HEK293 (cell line): ENCODE results near the gene DCHS1.

Experiments used
- CTCF ChIA-PET: fragments of 350-600 bp; formaldehyde crosslinking; extraction: SDS; loops from one replicate; lab custom pipeline; 2021; ENCODE audit warnings: antibody characterized with exemption; lab: Yijun Ruan, JAX
- POLR2A ChIA-PET: fragments of 300-600 bp; formaldehyde crosslinking; extraction: SDS; loops from one replicate; lab custom pipeline; 2020; ENCODE audit warnings: antibody characterized with exemption, inconsistent platforms; lab: Yijun Ruan, JAX
- H3K27ac ChIP-seq: fragments of 200-500 bp; sonication (Bioruptor generic); 2 replicates; pipeline ENCODE4 v1.5.1; 2014; ENCODE audit warnings: low read depth, low read length, control low read depth, inconsistent platforms; ENCODE audit errors: extremely low read depth
- H3K36me3 ChIP-seq, 2 experiments: fragments of 200-500 bp in 1 of 2; sonication (Bioruptor generic) in 1 of 2; 1 replicate in 1 of 2; 2 replicates in 1 of 2; pipeline ENCODE4 v1.5.1; 2014 to 2017; ENCODE audit warnings: inconsistent platforms in 2 of 2, low read length in 2 of 2; ENCODE audit not compliant: control insufficient read depth in 2 of 2, insufficient read depth in 1 of 2
- H3K4me1 ChIP-seq: fragments of 200-500 bp; sonication (Bioruptor generic); 2 replicates; pipeline ENCODE4 v1.5.1; 2014; ENCODE audit warnings: mild to moderate bottlenecking, low read length, inconsistent platforms; ENCODE audit not compliant: control insufficient read depth, insufficient read depth
- H3K4me3 ChIP-seq: 2 replicates; pipeline ENCODE4 v1.5.1; 2011; ENCODE audit warnings: low read depth, mild to moderate bottlenecking, control low read depth, low read length, moderate library complexity
- H3K9me3 ChIP-seq: fragments of 200-500 bp; sonication (Bioruptor generic); 2 replicates; pipeline ENCODE4 v1.5.1; 2014; ENCODE audit warnings: low read depth, low read length, inconsistent platforms; ENCODE audit not compliant: control insufficient read depth, insufficient read depth
- HOXA7 ChIP-seq: sonication (generic); formaldehyde crosslinking; IDR thresholded peaks from 2 replicates; pipeline ENCODE4 v1.8.1; 2022; ENCODE audit warnings: missing genetic modification reagents, borderline replicate concordance
- HOXC10 ChIP-seq: sonication (generic); formaldehyde crosslinking; IDR thresholded peaks from 2 replicates; pipeline ENCODE4 v1.8.1; 2023; ENCODE audit warnings: mild to moderate bottlenecking, missing genetic modification reagents
- SCRT1 ChIP-seq: fragments of 450-650 bp; formaldehyde crosslinking; IDR thresholded peaks from 2 replicates; pipeline ENCODE4 v1.5.1; 2016; ENCODE audit warnings: missing biosample characterization, missing genetic modification characterization, borderline replicate concordance
- ZNF157 ChIP-seq: fragments of 450-650 bp; formaldehyde crosslinking; IDR thresholded peaks from 2 replicates; pipeline ENCODE4 v1.5.1; 2016; ENCODE audit warnings: missing biosample characterization, missing genetic modification characterization
- ZNF239 ChIP-seq: fragments of 450-650 bp; formaldehyde crosslinking; IDR thresholded peaks from 2 replicates; pipeline ENCODE4 v1.5.1; 2016; ENCODE audit warnings: missing biosample characterization, missing genetic modification characterization
- ZNF426 ChIP-seq: fragments of 450-650 bp; formaldehyde crosslinking; IDR thresholded peaks from 2 replicates; pipeline ENCODE4 v1.5.1; 2017; ENCODE audit warnings: missing biosample characterization, missing genetic modification characterization, mild to moderate bottlenecking, inconsistent platforms, moderate library complexity
- ZNF518A ChIP-seq: fragments of 450-650 bp; formaldehyde crosslinking; conservative IDR thresholded peaks from 2 replicates; pipeline ENCODE4 v1.5.1; 2016; ENCODE audit warnings: low read depth, missing biosample characterization, missing genetic modification characterization
- ZNF555 ChIP-seq: fragments of 450-650 bp; formaldehyde crosslinking; conservative IDR thresholded peaks from 2 replicates; pipeline ENCODE4 v1.5.1; 2017; ENCODE audit warnings: missing biosample characterization, mild to moderate bottlenecking, missing genetic modification characterization, inconsistent platforms
- ZNF561 ChIP-seq: fragments of 450-650 bp; IDR thresholded peaks from 2 replicates; pipeline ENCODE4 v1.5.1; 2018; ENCODE audit warnings: missing biosample characterization, missing genetic modification characterization, borderline replicate concordance
- ZNF670 ChIP-seq: fragments of 450-650 bp; formaldehyde crosslinking; IDR thresholded peaks from 2 replicates; pipeline ENCODE4 v1.5.1; 2016; ENCODE audit warnings: missing biosample characterization, missing genetic modification characterization, low read depth
- ZNF776 ChIP-seq: fragments of 450-650 bp; formaldehyde crosslinking; IDR thresholded peaks from 2 replicates; pipeline ENCODE4 v1.5.0; 2017; ENCODE audit warnings: missing biosample characterization, missing genetic modification characterization, borderline replicate concordance
- ZNF785 ChIP-seq: fragments of 450-650 bp; formaldehyde crosslinking; IDR thresholded peaks from 2 replicates; pipeline ENCODE4 v1.5.1; 2016; ENCODE audit warnings: missing biosample characterization, missing genetic modification characterization
- ZSCAN23 ChIP-seq: fragments of 450-650 bp; formaldehyde crosslinking; IDR thresholded peaks from 2 replicates; pipeline ENCODE4 v1.5.1; 2016; ENCODE audit warnings: missing biosample characterization, missing genetic modification characterization
- TF ChIP-seq, protein P1 (sequence below): fragments of 450-650 bp; formaldehyde crosslinking; IDR thresholded peaks from 2 replicates; pipeline ENCODE4 v1.5.0; 2017; ENCODE audit warnings: missing biosample characterization, missing genetic modification characterization, borderline replicate concordance
- TF ChIP-seq, protein P2 (sequence below): fragments of 450-650 bp; formaldehyde crosslinking; IDR thresholded peaks from 2 replicates; pipeline ENCODE4 v1.5.1; 2016; ENCODE audit warnings: missing biosample characterization, missing genetic modification characterization, borderline replicate concordance

DCHS1 gene

DNA sequence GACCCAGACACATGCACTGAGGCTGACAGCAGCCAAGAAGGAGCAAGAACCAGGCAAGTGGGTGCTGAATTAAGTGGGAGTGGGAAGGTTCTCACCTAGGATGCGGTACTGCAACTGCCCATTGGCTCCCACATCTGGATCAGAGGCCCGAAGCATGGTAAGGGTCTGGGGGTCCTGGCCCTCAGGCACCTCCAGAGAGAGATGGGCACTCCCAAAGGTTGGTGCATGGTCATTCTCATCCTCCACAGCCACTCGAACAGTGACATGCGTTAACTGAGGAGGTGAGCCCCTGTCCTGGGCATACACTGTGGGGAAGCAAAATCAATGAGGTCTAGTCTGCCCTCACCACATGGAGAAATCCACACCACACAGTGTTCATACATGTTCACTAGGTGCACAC, 27.1 kb downstream of the DCHS1 start:
- no peak for TF ChIP-seq ZNF555 (tag by site-specific recombination)
- TF ChIP-seq ZNF426 (tag by site-specific recombination), result no peak
- no peak for TF ChIP-seq ZNF518A (tag by site-specific recombination)
- no peak for TF ChIP-seq ZNF157 (tag by site-specific recombination)
- no peak for TF ChIP-seq ZSCAN23
- TF ChIP-seq SCRT1 (tag by site-specific recombination), result no peak
- TF ChIP-seq, protein P1, sequence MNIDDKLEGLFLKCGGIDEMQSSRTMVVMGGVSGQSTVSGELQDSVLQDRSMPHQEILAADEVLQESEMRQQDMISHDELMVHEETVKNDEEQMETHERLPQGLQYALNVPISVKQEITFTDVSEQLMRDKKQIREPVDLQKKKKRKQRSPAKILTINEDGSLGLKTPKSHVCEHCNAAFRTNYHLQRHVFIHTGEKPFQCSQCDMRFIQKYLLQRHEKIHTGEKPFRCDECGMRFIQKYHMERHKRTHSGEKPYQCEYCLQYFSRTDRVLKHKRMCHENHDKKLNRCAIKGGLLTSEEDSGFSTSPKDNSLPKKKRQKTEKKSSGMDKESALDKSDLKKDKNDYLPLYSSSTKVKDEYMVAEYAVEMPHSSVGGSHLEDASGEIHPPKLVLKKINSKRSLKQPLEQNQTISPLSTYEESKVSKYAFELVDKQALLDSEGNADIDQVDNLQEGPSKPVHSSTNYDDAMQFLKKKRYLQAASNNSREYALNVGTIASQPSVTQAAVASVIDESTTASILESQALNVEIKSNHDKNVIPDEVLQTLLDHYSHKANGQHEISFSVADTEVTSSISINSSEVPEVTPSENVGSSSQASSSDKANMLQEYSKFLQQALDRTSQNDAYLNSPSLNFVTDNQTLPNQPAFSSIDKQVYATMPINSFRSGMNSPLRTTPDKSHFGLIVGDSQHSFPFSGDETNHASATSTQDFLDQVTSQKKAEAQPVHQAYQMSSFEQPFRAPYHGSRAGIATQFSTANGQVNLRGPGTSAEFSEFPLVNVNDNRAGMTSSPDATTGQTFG (tag by site-specific recombination), result no peak
- Histone ChIP-seq H3K4me3 (no peak overlapping the region), H3K9me3 (no peaks in the 10 kb centered on the region), H3K36me3 (peaks cover 0 to 44% of the 10 kb centered on the region in 2 experiments; a peak in 1 of 3 replicates), H3K27ac (no peak overlapping the region), H3K4me1 (no peaks in the 10 kb centered on the region)
- CTCF ChIA-PET, result interaction anchor here (1.2 kb wide), 1 partner anchor 12 kb away, joined by 4 read pairs; no protein-coding TSS in a partner anchor
- POLR2A ChIA-PET, result no interaction called here

DNA sequence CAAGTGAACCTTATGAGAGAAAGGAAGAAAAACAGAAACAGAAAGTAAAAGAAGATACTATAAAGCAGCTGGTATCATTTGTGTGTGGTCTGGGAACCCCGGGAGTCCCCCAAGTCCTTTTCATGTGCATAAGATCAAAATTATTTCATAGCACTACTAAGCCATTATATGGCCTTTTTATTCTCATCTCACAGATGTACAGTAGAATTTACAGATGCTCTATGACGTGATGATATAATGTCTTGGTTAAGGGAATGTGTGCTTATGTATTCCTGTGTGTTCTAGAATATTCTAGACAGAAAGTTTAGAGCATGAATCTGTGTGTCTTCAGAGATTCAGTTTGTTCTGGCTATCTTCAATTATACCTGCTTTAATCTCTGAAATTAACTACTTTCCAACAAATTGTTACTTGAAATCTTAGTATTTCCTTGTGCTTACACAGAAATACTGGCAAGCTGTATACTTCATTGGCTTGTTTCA, 27.8 kb downstream of the DCHS1 start:
- H3K4me3 ChIP-seq, result no peak overlapping the region

More for the DNA sequence above, 27.8 kb downstream of the DCHS1 start:
- ChIA-PET CTCF (no interaction called here), POLR2A (interaction anchor here (0.5 to 1.3 kb wide), 2 partner anchors 11 to 56 kb away, joined by 3 to 4 read pairs; partner anchors contain the start of gene MRPL17)
- H3K4me1 ChIP-seq, result no peaks in the 10 kb centered on the region
- no peak overlapping the region for H3K27ac ChIP-seq
- no peaks in the 10 kb centered on the region for H3K9me3 ChIP-seq
- peaks cover 0 to 39% of the 10 kb centered on the region in 2 experiments; a peak in 1 of 3 replicates for H3K36me3 ChIP-seq
- TF ChIP-seq HOXA7 (CRISPR knock-in tag), result no peak
- TF ChIP-seq ZNF785, result no peak
- no peak for TF ChIP-seq ZNF776 (tag by site-specific recombination)
- no peak for TF ChIP-seq ZNF561 (tag by site-specific recombination)
- TF ChIP-seq HOXC10 (CRISPR knock-in tag), result no peak
- TF ChIP-seq ZNF239, result no peak
- TF ChIP-seq, protein P2, sequence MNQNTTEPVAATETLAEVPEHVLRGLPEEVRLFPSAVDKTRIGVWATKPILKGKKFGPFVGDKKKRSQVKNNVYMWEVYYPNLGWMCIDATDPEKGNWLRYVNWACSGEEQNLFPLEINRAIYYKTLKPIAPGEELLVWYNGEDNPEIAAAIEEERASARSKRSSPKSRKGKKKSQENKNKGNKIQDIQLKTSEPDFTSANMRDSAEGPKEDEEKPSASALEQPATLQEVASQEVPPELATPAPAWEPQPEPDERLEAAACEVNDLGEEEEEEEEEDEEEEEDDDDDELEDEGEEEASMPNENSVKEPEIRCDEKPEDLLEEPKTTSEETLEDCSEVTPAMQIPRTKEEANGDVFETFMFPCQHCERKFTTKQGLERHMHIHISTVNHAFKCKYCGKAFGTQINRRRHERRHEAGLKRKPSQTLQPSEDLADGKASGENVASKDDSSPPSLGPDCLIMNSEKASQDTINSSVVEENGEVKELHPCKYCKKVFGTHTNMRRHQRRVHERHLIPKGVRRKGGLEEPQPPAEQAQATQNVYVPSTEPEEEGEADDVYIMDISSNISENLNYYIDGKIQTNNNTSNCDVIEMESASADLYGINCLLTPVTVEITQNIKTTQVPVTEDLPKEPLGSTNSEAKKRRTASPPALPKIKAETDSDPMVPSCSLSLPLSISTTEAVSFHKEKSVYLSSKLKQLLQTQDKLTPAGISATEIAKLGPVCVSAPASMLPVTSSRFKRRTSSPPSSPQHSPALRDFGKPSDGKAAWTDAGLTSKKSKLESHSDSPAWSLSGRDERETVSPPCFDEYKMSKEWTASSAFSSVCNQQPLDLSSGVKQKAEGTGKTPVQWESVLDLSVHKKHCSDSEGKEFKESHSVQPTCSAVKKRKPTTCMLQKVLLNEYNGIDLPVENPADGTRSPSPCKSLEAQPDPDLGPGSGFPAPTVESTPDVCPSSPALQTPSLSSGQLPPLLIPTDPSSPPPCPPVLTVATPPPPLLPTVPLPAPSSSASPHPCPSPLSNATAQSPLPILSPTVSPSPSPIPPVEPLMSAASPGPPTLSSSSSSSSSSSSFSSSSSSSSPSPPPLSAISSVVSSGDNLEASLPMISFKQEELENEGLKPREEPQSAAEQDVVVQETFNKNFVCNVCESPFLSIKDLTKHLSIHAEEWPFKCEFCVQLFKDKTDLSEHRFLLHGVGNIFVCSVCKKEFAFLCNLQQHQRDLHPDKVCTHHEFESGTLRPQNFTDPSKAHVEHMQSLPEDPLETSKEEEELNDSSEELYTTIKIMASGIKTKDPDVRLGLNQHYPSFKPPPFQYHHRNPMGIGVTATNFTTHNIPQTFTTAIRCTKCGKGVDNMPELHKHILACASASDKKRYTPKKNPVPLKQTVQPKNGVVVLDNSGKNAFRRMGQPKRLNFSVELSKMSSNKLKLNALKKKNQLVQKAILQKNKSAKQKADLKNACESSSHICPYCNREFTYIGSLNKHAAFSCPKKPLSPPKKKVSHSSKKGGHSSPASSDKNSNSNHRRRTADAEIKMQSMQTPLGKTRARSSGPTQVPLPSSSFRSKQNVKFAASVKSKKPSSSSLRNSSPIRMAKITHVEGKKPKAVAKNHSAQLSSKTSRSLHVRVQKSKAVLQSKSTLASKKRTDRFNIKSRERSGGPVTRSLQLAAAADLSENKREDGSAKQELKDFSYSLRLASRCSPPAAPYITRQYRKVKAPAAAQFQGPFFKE (tag by site-specific recombination), result no peak
- no peak for TF ChIP-seq ZNF670 (tag by site-specific recombination)
